Fibroblast of mammary gland (primary cell): ENCODE measurements around the gene PISD.
A peak's percentile ranks its signal among the peaks of the same experiment; 100 is the strongest.
"Not testable (repeated sequence)": the region's sequence is repeated elsewhere in the genome, so short reads cannot be mapped to it uniquely, and the experiment has no call there.

Source experiments
- DNase-seq: peaks from one replicate; pipeline ENCODE4 v3.0.0-alpha.2; 2010; ENCODE audit warnings: low read depth
- H3K4me3 ChIP-seq: 2 replicates; pipeline ENCODE4 v1.5.1; 2011; ENCODE audit warnings: low read depth, mild to moderate bottlenecking, low read length, moderate library complexity; ENCODE audit not compliant: control insufficient read depth
- CTCF ChIP-seq: conservative IDR thresholded peaks from 2 replicates; pipeline ENCODE4 v1.5.1; 2011; ENCODE audit warnings: low read depth, low read length, inconsistent platforms; ENCODE audit not compliant: control insufficient read depth, insufficient read depth

PISD gene

GRCh38 chr22:31683181-31684105 is 21.4 kb upstream of the PISD start:
- DNase-seq: peak; percentile 24
- no peak overlapping the region for H3K4me3 ChIP-seq
- TF ChIP-seq CTCF: no peak

GRCh38 chr22:31682751-31683150 is 20.7 kb upstream of the PISD start:
- H3K4me3 ChIP-seq: no peak overlapping the region
- no peak for TF ChIP-seq CTCF

GRCh38 chr22:31681349-31682345 is 19.6 kb upstream of the PISD start:
- peak; percentile 61 for DNase-seq
- TF ChIP-seq CTCF: no peak
- H3K4me3 ChIP-seq: no peak overlapping the region

More at GRCh38 chr22:31682751-31683150, 20.7 kb upstream of the PISD start:
- DNase-seq: no peak

GRCh38 chr22:31680861-31681341 is 18.9 kb upstream of the PISD start:
- DNase-seq: peak; percentile 81
- no peak for TF ChIP-seq CTCF
- no peak overlapping the region for H3K4me3 ChIP-seq

GRCh38 chr22:31678748-31679147 is 16.7 kb upstream of the PISD start:
- no peak for TF ChIP-seq CTCF
- DNase-seq: no peak
- H3K4me3 ChIP-seq: no peak overlapping the region

GRCh38 chr22:31676700-31677099 is 14.7 kb upstream of the PISD start:
- TF ChIP-seq CTCF: no peak
- peak; percentile 93 for DNase-seq
- H3K4me3 ChIP-seq: peak overlapping the region; percentile 55

- DNase-seq: not testable (repeated sequence)
These were observed 12.2 kb upstream of the PISD start for GRCh38 chr22:31674219-31674618.

GRCh38 chr22:31668849-31669248 is 6.8 kb upstream of the PISD start:
- not testable (repeated sequence) for H3K4me3 ChIP-seq, DNase-seq

More at GRCh38 chr22:31674219-31674618, 12.2 kb upstream of the PISD start:
- not testable (repeated sequence) for H3K4me3 ChIP-seq
